GDM1 (cell line): ENCODE data around the gene PRRX1.

Source experiments
- DNase-seq: peaks from one replicate; lab custom pipeline; 2025; lab: John Stamatoyannopoulos, UW

The PRRX1 gene

DNA sequence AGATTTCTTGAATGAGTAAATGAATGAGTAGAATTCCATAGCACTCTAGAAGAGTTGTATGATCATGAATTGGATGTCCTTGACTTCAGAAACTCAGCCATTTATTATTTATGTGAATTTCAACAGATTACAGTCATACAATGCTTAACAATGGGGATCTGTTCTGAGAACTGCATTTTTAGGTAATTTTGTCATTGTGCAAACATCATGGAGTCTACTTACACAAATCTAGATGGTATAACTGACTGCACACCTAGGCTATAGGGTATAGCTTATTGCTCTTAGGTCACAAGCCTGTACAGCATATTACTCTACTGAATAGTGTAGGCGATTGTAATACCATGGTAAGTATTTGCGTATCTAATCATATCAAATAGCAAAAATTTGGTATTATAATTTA, 59.6 kb downstream of the PRRX1 start:
- DNase-seq = no peak

DNA sequence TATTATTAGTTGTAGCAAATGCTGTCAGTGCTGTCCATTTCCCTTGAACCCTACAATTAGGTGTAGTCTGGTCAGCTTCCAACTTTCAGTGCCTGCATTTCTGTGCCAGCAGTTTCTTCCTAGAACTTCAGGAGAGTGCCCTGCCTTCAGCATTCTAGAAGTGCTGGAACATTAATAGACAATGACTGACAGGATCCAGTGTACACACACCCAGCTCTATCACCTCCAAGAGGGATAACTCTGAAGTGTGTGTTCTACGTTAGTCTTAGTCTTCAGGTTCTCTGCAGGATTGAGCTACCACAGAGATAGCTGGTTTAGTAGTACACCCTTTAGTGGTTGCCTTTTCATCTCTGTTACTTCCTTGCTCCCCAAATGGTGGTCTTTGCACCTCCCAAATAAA, 61.4 kb downstream of the PRRX1 start:
- DNase-seq = no peak

- no peak for DNase-seq
Observed at GRCh38 chr1:170727963-170728362, 64.0 kb downstream of the PRRX1 start.

DNA sequence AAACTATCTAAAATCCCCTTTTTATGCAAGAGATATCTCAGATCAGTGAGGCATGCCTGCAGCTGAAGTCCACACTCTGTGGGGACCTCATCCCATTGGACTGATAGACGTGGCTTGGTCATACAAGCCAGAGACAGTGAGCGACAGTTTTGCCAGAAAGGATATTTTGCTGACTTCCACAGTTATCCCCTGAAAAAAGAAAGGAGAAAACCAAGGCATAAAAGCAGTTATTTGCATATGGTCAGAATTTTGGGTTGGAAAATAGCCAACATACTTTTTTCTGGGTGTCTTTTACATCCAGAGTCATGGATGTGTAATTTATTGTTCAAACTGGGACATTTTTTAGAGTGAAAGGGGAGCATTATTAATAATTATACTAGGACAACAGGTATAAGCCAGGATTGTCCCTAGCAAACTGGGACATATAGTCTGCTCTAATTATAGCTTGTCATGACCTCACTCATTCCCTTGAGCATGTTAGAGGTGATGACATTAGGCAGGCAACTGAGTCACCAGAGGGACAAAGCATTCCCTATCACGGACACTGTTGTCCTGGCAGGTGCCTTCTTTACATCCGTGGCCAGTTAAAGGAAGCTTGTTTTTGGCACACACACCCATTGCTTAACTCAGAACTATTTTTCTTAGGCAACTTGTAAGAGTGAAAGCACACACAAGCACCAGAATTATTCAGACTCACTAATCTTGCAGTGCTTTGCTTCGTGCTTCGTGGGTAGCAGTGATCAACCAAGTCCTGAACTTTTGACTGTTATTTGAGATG, 65.5 kb downstream of the PRRX1 start:
- no peak for DNase-seq

- DNase-seq = no peak
Observed at GRCh38 chr1:170730014-170730413, 66.1 kb downstream of the PRRX1 start.

DNA sequence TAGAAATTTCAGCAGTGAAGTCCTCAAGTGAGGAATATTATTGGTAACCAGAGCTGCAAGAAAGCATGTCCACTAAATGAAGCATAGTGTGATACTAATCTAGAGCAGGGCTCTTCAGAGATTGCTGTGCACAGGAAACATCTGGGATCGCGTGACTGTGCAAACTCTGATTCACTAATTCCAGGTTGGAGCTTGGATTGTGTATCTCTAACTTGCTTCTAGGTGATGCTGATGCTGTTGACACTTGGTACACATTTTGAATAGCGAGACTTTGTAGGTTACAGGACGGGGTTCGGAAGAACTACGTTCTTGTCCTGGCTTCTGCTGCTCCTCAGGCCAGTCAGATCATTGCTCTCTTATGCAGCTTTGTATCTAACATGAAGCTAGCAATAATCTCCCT, 66.5 kb downstream of the PRRX1 start:
- no peak for DNase-seq

DNA sequence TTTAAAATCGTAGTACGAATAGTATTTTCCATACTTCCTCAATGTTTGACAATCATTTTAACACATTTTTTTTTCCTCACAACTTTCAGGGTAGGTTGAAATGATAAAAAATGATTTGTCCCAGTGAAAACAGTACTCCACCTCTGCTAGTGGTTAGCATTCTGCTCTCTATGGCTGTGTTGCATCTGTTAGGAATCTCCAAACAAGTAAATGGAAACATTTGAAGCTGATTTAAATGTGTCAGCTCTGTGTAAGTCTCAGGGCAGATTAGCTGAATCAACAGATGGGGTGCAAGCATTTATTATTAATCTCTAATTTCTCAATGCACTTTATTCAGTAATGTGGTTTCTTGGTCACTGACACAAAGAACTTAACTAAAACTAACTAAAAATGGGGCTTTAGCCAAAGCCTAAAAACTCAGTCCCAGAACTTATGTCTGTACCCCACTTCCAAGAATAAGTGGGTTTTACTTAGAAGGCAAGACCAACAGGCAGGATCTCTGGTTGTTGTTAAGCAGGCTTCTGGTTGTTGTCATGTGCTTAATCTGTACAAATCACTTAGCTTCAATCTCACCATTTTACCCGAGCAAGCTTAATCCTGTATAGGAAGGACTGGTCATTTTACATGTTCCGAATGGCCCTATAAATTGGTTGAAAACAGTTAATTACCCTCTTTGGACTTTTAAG, 67.8 kb downstream of the PRRX1 start:
- DNase-seq = no peak

GRCh38 chr1:170732252-170732588, 68.3 kb downstream of the PRRX1 start:
- no peak for DNase-seq

DNA sequence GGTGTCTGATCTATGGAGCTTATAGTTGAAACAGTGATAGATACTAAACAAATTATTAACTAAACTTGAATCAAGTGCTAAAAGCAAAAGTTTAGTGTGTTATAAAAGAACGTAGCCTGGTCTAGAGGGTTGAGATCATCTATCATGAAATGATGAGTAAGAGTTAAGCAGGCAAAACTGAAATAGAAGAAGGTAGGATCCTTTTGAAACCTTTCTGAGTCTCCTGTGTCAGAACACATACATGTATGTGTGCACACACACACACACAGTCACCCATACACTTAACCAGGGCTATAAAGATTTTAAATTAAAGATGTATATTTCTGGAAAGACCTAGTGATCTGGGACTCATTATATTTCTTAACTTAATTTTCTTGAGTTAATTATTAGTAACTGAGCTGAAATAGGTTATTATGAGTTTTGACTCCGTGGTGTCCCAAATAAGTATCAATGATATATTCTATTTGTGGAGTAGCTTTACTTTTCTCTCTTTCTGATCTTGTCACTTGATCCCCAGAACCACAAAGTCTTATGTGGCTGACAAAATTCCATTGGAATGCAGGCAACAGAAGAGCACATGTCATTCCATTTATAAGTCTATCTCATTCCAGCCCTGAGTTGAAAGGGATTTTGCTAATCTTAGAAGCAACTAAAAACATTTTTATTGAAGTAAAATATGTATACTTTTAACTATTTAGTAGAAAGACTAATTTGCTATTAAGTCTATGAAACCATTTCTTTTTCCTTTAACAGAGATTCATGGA, 70.7 kb downstream of the PRRX1 start:
- no peak for DNase-seq

DNA sequence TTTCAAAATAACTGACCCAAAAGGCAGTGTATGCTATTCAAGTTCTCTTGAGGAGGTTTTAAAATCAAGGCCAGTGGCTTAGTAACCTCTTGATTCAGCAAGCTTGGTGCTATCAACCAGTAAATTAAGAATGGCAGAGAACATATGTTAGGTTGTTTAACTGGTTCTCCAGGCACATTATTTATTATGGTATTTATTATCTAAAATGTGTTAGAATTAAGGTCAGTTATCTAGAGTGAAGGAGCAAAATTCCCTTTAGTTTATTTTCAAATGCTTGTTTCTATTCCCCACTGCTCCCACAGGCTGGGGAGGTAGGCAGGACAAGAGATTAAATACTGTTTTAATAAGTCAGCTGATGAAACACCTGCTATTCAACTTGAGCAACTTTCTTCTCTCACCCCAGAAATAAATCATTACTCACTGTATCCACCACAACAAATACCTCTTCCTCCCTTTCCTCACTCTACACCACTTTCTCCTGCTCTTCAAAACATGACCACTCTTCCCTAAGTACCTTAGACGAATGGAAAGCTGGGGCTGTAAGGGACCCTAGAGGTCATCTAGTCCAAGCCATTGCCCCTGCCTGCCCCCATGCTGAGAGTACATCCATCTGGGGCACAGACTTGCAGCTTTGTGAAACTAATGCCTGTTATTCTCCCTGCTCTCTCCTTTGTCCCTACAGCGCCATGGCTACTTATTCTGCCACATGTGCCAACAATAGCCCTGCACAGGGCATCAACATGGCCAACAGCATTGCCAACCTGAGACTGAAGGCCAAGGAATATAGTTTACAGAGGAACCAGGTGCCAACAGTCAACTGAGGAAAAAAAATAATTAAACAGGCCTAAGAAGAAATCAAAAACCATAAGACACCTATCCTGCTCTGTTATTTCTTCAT, 71.7 kb downstream of the PRRX1 start:
- DNase-seq = no peak

- no peak for DNase-seq
Observed at GRCh38 chr1:170739803-170740202, 75.9 kb downstream of the PRRX1 start.

- no peak for DNase-seq
Observed at GRCh38 chr1:170741678-170742077, 77.7 kb downstream of the PRRX1 start.

- no peak for DNase-seq
Observed at GRCh38 chr1:170742600-170742999, 78.7 kb downstream of the PRRX1 start.

GRCh38 chr1:170743083-170743482, 79.2 kb downstream of the PRRX1 start:
- DNase-seq = no peak

GRCh38 chr1:170749549-170749948, 85.6 kb downstream of the PRRX1 start:
- no peak for DNase-seq

DNA sequence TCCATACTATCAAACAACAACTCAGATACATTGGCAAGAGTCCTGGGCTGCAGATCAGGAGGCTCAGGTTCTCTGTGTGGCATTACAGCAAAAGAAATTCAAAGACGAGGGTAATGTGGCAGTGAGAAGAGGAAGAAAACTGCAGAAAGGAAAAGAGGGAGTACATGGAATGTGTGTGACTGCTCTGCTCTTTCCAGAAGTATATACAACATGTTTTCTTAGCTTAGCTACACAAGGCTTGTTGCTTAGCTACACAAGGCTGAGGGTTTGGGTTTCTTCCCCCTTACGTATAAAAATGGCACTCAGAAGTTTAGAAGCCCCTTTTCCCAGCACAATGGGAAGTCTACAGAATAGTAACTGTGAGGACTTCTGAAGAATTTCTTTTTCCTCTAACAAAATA, 86.0 kb downstream of the PRRX1 start:
- no peak for DNase-seq

GRCh38 chr1:170755795-170756194, 91.9 kb downstream of the PRRX1 start:
- DNase-seq = no peak

DNA sequence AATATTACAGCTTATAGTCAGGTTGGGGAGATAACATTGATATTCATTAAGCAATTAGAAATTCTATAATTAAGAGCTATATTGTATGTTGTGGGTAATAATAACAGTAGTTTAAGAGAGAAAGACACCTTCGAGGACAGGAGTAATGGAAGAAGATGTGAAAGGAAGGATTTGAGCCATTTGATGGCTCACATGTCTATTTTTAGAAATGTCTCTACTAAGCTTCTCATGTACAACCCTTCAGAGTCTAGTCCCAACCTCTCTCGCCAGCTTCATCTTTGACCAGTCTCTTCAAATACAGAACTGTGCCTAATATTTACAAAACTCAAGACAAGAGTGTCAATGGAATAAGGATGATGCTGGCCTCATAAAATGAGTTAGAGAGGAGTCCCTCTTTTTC, 95.1 kb downstream of the PRRX1 start:
- DNase-seq = no peak

DNA sequence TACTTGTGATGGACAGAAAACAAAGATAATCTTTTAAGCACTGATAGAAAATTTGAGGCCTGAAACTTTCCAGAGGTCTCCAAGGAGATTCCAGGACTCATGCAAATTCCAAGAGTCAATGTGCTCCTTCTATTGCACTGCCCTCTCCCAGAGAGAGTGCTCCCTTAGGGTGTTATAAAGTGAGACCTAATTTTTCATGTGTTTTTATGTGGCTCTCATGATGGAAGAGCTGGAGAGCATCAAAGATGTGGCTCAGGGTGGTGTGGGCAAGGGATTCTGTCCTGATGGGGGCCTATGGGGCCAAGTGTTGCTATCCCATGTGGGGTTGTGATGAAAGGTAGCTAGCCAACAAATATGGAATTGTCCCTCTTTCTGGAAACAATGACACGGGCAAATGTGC, 101.3 kb downstream of the PRRX1 start:
- no peak for DNase-seq

DNA sequence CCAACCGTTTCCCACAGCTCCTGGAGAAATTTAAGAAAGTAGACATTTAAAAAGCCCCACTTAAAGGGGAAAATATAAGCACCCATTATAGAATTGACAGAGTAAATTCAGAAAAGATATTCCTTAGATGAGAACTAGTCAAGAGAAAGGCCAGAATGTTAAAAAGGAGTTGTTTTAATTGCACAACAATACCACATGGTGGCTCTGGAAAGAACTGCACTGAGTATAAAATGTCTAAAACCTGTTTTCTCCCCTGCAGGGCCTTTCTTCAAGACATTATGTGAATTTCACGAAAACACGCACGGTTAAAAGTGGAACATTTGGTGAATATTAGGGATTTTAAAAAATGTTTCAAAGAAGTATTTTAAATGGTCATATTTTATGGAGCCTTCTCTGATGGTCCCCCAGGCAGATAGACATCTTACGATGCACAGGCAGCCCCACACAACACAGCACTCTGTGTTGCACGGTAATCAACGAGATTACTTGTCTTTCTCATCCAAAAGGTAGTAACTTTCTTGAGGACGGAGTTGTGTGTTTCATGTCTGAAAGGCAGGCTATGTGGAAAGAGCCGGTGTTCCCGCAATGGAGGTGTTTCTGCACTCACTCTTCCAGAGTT, 101.9 kb downstream of the PRRX1 start:
- no peak for DNase-seq

- DNase-seq = no peak
Observed at GRCh38 chr1:170768929-170769328, 105.0 kb downstream of the PRRX1 start.

GRCh38 chr1:170769691-170770090, 105.8 kb downstream of the PRRX1 start:
- DNase-seq = no peak
